D341Med (cell line): ENCODE measurements around the gene CST6.

ENCODE experiments used
- DNase-seq: peaks from one replicate; pipeline ENCODE4 v3.0.0; 2012; ENCODE audit warnings: low spot score

CST6 gene, protein sequence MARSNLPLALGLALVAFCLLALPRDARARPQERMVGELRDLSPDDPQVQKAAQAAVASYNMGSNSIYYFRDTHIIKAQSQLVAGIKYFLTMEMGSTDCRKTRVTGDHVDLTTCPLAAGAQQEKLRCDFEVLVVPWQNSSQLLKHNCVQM

DNA sequence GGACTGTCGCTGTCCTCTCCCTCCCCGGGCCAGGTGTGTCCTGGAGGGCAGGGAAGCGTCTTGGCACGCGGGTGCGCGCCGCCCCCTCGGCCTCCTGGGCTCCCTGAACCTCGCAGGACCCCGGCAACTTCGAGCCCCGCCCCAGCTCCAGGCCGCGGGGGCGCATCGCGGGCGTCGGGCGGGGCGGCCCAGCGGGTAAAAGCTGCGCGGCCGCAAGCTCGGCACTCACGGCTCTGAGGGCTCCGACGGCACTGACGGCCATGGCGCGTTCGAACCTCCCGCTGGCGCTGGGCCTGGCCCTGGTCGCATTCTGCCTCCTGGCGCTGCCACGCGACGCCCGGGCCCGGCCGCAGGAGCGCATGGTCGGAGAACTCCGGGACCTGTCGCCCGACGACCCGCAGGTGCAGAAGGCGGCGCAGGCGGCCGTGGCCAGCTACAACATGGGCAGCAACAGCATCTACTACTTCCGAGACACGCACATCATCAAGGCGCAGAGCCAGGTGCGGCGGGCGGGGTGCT, at the start of gene CST6:
TSS of gene CST6 (plus strand) at position 224 of the 519 bp plus-strand sequence. CDS start at position 261, 37 bp downstream.
- peak; percentile 28 for DNase-seq

DNA sequence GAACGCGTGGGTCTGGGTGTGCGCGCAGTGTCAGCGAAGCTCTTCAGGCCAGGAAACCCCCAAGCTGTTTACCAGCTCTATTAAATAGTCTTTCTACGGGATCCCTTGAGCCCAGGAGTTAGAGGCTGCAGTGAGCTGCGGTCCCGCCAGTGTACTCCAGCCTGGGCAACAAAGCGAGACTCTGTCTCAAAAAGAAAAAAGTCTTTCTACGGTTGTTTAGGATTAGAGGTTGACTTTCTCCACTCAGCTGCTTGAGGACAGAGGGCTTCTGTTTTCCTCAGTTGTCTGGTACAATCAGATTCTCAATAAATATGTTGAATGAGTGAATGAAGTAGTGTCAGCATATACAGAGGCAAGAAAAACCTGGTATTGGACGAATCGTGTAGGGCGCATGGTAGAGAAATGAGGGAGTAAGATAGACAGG, 49.7 kb upstream of the CST6 start:
- DNase-seq = no peak

GRCh38 chr11:65964906-65965305, 46.9 kb upstream of the CST6 start:
- DNase-seq = no peak

GRCh38 chr11:65965986-65966762, 45.6 kb upstream of the CST6 start:
- no peak for DNase-seq

DNA sequence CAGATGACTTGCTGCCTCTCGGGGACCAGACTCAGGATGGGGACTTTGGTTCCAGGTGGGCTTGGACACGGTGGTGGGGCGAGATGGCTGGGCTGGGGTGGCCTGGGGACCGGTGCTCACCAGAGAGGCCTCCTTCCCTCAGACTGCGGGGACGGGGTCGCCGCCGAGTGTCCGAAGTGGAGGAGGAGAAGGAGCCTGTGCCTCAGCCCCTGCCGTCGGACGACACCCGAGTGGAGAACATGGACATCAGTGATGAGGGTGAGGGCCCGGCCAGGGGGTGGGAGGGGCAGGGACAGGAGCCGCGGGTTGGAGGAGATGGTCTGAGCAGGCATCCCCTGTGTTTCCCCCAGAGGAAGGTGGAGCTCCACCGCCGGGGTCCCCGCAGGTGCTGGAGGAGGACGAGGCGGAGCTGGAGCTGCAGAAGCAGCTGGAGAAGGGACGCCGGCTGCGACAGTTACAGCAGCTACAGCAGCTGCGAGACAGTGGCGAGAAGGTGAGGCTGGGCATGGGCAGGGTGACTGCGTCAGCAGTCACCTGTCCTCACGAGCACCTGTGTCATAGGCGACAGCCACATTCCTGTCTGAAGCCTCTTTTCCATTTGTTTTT, 44.4 kb upstream of the CST6 start:
- DNase-seq = no peak

GRCh38 chr11:65968600-65969482, 43.0 kb upstream of the CST6 start:
- no peak for DNase-seq

DNA sequence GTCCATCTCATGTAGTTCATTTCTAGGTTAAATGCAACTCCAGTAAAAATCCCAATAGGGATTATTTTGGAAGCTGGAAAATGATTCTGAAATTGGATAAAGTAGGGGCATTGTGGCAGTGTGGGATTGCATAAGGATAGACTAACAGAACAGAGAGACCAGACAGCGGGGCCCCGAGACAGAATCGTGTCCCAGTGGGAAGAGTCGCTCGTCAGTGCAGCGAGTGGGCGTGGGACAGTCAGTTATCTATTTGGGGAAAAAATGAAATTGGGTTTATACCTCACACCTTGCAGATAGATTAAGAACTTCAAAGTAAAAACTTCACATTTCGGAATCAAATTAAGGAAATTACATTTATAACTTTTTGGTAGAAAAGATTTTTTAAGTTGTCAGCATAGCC, 39.7 kb upstream of the CST6 start:
- DNase-seq = no peak

GRCh38 chr11:65973439-65974110, 38.2 kb upstream of the CST6 start:
- DNase-seq = peak; percentile 11

GRCh38 chr11:65975771-65976170, 36.0 kb upstream of the CST6 start:
- DNase-seq = no peak

DNA sequence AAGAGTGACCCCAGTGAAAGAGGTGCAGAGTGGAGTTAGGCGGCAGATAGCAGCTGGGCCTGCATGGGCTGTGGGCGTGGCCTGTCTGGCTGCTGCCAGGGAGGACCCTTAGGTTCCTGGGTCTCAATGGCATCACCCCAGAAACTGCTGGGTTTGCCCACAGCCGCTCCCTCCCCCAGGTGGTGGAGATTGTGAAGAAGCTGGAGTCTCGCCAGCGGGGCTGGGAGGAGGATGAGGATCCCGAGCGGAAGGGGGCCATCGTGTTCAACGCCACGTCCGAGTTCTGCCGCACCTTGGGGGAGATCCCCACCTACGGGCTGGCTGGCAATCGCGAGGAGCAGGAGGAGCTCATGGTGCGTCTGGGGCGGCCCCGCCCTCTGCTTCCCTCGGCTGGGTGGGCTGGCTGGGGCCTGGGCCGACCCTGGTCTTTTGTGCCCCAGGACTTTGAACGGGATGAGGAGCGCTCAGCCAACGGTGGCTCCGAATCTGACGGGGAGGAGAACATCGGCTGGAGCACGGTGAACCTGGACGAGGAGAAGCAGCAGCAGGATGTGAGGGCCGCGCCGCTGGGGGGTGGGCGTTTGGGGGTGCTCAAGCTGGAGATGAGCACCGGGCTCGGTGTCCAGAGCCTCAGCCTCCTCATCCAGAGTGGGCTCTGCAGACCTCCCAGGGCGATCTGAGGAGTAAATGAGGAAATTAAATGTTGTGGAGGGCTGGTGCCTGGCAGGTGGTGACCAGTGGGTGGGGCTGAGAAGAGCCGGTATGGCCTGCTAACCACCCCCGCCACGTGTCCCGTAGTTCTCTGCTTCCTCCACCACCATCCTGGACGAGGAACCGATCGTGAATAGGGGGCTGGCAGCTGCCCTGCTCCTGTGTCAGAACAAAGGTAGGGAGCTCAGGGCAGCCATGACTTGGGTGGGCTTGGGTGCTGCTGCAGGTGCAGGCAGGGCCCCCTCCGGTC, 35.3 kb upstream of the CST6 start:
- no peak for DNase-seq

DNA sequence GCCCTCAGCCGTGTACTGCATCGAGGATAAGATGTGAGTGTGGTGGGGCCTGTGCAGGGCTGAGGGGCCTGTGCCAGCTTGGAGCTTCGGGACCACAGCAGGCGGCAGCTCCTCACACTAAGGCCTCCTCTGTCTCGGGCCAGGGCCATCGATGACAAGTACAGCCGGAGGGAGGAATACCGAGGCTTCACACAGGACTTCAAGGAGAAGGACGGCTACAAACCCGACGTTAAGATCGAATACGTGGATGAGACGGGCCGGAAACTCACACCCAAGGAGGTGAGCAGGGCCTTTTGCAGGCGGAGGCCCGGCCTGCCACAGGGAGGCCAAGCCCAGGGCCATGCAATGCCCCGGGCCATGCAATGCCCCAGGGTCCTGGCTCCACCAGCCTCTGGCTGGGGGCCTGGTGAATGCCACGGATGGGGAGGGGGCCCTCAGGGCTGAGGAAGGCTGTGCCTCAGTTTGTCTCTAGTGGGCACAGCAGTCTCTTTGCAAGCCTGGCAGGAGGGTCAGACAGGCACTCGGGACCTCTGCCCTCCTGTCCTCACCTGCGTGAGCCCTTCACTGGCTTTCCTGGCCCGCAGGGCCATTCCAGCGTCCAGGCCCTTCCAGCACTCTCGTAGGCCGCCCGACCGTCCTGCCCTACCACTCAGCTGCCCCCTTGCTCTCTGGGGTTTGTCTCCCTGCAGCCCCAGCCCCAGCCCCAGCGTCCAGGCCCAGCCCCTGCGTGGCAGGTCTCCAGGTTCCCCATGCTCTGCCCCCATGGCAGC, 34.0 kb upstream of the CST6 start:
- no peak for DNase-seq

DNA sequence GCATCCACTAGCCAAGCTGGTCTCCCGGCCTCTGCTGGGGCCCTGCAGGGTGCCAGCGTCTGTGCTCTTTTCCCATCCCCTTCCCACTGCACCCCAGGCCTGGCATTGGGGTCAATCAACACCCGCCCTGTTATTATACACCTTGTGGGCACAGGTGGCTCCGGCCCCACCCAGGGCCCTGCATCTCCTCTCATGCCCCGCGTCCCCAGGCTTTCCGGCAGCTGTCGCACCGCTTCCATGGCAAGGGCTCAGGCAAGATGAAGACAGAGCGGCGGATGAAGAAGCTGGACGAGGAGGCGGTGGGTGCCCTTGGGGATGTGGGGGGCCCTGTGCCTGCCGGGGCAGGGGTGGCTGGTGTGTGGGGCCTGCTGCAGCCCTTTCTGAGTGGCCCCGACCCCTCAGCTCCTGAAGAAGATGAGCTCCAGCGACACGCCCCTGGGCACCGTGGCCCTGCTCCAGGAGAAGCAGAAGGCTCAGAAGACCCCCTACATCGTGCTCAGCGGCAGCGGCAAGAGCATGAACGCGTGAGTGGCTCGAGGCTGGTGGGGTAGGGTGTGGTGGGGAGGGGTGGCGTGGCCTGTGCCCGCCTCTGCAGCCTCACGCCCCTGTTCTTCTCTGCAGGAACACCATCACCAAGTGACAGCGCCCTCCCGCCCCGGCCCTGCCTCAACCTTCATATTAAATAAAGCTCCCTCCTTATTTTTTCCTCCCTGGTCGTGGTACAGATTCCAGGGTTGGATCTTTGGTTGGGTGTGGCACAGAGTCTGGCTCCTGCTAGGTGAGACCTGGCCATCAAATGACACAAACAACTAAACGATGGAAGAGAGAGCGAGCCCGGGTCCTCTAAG, 33.2 kb upstream of the CST6 start:
- DNase-seq = no peak

DNA sequence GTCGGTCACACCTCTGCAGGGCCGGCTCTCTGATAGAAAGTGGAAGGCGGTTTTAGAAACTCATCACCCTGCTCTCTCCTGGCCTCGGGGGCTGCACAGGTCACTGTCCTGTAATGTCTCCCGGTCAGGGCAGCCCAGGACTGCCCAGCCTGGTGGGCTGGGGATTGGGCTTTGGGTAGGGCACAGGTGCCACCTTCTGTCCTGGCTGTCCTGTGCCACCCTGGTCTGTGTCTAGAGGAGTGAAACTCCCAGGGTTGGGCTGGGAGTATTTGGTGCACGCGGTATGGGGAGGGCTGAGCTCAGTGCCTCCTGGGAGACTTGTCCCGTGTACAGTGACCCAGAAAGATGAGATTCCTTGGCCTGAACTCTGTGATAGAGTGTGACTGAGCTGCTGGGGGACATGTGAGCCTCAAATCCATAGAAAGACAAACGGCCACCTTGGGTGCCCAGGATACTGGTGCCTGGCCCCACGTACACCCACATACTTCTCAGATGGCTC, 32.5 kb upstream of the CST6 start:
- no peak for DNase-seq

DNA sequence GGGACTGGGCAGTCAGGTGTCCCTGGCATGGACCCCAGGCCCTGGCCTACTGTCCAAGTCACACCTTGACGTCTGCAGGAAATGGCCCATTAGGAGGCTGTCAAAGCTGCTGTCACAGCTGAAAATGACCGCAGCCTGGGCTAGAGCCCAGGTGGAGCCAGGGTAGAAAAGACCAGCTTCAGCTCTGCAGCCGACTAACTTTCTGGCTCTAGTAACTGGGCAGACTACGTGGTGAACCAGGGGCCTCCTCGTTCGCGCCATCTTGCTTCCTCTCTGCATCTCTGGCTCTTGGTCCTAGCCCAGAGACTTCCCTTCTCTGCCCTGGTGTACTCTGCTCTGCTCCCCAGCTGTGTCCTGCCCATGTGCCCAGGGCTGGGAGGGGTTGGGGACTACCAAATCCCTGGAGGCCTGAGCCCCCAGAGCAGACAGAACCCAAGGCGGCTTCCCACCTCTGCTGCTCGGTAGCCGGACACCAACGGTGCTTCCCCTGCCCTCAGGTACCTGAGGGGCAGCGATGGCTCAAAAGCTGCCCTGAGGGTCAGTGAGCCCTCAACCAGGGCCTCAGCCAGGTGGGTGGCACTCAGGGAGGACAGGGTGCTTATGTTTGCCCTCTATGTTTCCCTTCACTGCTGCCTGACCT, 30.6 kb upstream of the CST6 start:
- no peak for DNase-seq

DNA sequence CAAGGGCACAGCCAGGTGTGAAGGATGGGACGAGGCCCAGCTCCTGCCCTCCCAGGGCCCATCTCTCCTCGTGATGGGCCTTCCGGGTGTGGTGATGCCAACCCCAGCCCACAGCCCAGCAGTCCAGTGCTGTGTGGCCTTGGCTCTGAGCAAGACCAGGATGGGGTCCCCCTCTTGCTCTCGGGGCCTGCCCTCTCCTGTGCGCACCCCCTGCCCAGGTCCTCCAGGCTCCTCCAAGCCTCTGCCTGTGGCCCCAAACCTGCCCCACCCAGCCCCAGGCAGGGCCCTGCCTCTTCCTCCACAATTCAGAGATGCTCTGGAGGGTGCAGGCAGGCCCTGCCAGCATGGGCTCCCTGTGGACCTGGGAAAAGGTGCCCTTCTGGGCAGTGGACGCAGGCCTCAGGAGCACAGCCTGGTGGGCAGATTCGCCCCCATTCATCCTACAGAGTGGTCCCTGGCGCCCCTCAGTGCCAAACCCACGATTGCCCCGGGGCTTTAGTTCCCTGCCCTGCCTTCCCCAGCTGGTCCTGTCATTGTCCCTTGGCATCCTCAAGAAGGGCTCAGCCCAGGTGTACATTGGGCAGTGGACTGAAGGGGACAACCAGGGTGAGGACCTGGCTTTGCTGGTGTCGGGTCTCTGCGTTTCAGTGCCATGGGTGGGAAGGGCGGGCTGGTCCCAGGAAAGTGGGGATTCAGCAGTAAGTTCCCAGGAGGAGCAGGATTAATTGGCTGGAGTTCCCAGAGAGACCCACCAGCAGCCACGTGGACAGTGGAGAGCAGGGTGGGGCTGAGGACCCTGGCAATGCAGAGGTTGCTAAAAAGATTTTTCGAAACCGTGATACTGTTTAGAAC, 29.6 kb upstream of the CST6 start:
- DNase-seq = no peak

DNA sequence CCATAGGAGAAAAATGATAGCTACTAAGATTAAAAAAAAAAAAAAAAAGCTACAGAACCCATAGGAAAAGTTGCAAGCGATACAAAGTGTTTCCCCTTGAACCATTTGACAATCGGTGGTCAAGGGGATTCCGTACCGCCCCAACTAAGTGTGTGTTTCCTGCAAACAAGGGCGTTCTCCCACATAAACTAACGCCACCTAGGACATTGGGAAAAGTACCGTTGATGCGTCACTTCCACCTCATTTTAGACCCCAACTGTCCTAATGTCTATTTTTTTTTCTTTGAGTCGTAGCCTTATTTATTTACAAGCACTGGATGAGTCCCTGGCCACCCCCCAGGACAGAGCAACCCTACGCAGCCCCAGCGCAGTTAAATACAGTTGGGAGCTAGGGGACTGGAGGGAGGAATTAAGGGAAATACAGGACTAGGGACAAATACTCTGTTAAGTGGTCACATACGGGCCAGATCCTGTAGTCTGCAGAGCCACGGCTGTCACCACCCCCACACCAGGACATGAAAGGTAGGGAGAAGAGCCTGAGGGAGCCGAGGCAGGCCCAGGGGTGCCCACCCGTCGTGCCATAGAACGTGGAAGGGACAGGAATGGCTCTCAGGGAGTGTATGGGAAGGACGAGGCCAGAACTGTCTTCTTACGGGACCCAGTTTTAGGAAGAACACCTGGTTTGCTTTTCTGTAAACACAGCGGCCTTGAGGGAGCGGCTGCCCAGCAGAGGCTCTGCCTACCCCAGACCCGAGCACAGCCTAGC, 28.8 kb upstream of the CST6 start:
- DNase-seq = no peak
